ENCODE measurements around the gene MED13L. TPM values are rescaled to one million over a fixed set of nuclear protein-coding genes. Genes with fewer than 3 reads are reported as not detected.

The MED13L gene
- total RNA-seq, 2 experiments from 2014 or later = 39.5 to 41.8 TPM

DNA sequence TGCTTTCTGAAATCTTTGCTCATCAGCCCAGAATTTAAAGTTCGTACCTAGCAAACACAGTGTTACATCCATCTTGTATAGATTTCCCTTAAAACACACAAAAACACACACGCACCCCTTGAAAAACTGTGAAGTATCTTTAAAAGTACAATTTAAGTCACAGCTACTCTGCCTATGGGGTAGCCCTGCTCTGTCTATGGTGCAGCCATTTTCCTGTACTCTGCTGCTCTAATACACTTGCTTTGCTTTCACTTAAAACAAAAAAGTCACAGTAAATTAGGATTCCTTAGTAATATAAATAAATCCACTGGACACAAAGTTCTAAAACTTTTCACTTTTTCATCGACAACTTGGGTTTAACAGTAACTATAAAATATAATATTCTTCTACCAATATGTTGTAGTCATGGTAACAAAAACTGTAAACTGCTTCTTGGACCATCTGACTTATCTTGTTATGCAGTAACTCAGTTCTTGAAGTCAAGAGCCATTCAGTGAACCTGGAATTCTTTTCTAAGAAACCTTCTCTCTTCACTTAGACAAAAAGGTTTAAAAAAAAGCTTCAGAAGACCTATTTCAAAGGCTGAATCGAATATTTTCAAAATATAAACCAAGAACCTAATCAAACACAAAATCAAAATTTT, 63.5 kb downstream of the MED13L start:
- intact Hi-C loops (cut with micrococcal nuclease) = no loop called here
- Mint-ChIP-seq H3K4me3 (no peak overlapping the region), H3K9me3 (no peaks in the 10 kb centered on the region), H3K36me3 (ENCODE audit: low read depth) (no peaks in the 10 kb centered on the region), H3K27me3 (no peaks in the 10 kb centered on the region), H3K27ac (no peak overlapping the region), H3K4me1 (ENCODE audit: low read depth) (peaks cover 78% of the 10 kb centered on the region)
- ChIA-PET POLR2A (no interaction called here), CTCF (interaction anchor here (1.0 to 1.1 kb wide), 2 partner anchors 22 to 386 kb away, joined by 4 read pairs; no protein-coding TSS in a partner anchor)
- no peak for TF ChIP-seq CTCF (IDR thresholded peaks at IDR 0.05)
- ATAC-seq (no peak), DNase-seq (no peak)

- Mint-ChIP-seq H3K9me3 (no peaks in the 10 kb centered on the region), H3K4me1 (ENCODE audit: low read depth) (peaks cover 79% of the 10 kb centered on the region), H3K4me3 (no peak overlapping the region), H3K27ac (no peak overlapping the region), H3K36me3 (ENCODE audit: low read depth) (no peaks in the 10 kb centered on the region), H3K27me3 (no peaks in the 10 kb centered on the region)
- intact Hi-C loops (cut with micrococcal nuclease) = no loop called here
- ChIA-PET CTCF (interaction anchor here (1.0 kb wide), 1 partner anchor 23 kb away, joined by 4 read pairs; no protein-coding TSS in a partner anchor), POLR2A (no interaction called here)
- TF ChIP-seq CTCF (IDR thresholded peaks at IDR 0.05) = no peak
- DNase-seq (no peak), ATAC-seq (no peak)
Observed at GRCh38 chr12:116213014-116213413, 64.5 kb downstream of the MED13L start.

DNA sequence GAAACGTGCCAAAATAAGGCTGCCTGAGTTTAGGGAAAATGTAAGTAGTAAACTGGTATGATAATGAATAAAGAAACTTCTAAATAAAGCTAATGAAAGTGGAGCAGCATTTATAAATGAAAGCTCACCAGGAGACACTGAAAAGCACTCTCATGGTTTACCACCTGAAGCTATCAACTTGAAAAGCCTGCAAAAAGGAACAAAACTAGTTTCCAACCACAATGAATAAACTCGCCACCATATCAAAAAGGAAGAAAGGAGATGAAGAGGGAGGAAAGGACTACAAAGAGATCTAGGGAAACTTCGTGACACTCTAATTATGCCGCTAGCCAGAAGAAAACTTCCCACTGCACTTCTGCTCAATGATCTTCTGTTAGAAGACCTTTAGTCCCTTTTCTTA, 66.7 kb downstream of the MED13L start:
- peak overlapping the region; percentile 25 for H3K4me3 Mint-ChIP-seq
- ATAC-seq = peak; percentile 34

GRCh38 chr12:116210131-116210530, 67.4 kb downstream of the MED13L start:
- POLR2A ChIA-PET = interaction anchor here (0.7 to 2.1 kb wide), 2 partner anchors 9 to 15 kb away, joined by 3 to 4 read pairs; no protein-coding TSS in a partner anchor
- Mint-ChIP-seq H3K36me3 (ENCODE audit: low read depth) (no peaks in the 10 kb centered on the region), H3K9me3 (no peaks in the 10 kb centered on the region), H3K27me3 (no peaks in the 10 kb centered on the region), H3K4me1 (ENCODE audit: low read depth) (peaks cover 65% of the 10 kb centered on the region), H3K4me3 (no peak overlapping the region), H3K27ac (no peak overlapping the region)
- ATAC-seq (no peak), DNase-seq (no peak)
- CTCF ChIA-PET = interaction anchor here (0.8 to 1.2 kb wide), 2 partner anchors 10 to 23 kb away, joined by 3 read pairs; no protein-coding TSS in a partner anchor
- TF ChIP-seq CTCF (IDR thresholded peaks at IDR 0.05) = no peak
- intact Hi-C loops (cut with micrococcal nuclease) = no loop called here

More for the DNA sequence above, 66.7 kb downstream of the MED13L start:
- no peaks in the 10 kb centered on the region for H3K9me3 Mint-ChIP-seq
- no peak for TF ChIP-seq CTCF (IDR thresholded peaks at IDR 0.05)
- DNase-seq = no peak
- peaks cover 71% of the 10 kb centered on the region for H3K4me1 Mint-ChIP-seq (ENCODE audit: low read depth)
- intact Hi-C loops (cut with micrococcal nuclease) = no loop called here
- no peaks in the 10 kb centered on the region for H3K27me3 Mint-ChIP-seq
- POLR2A ChIA-PET = interaction anchor here (0.7 to 2.1 kb wide), 2 partner anchors 8 to 15 kb away, joined by 3 to 4 read pairs; no protein-coding TSS in a partner anchor
- CTCF ChIA-PET = interaction anchor here (0.8 to 1.2 kb wide), 2 partner anchors 9 to 24 kb away, joined by 3 read pairs; no protein-coding TSS in a partner anchor
- peak overlapping the region; percentile 55 for H3K27ac Mint-ChIP-seq
- H3K36me3 Mint-ChIP-seq (ENCODE audit: low read depth) = no peaks in the 10 kb centered on the region

DNA sequence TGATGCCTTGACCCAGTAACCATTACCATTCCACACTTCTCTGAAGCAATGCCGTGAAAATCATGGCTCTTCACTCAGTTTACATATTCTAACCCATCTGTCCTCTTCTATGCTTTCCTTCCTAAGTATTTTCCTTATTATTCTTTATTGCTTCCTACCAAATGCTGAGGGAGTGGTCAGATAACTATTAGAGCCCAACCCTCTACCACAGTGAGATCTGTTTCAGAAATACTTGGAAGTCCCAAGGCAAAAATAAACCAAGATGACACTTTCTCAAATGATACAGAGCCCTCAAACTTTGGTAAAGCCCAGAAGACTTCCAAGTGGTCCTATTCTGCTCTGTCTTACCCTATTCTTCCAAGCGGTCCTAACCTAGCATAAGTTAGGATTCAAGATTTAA, 68.0 kb downstream of the MED13L start:
- H3K36me3 Mint-ChIP-seq (ENCODE audit: low read depth) = peaks cover 3% of the 10 kb centered on the region
- no peaks in the 10 kb centered on the region for H3K27me3 Mint-ChIP-seq
- no peak overlapping the region for H3K4me3 Mint-ChIP-seq
- POLR2A ChIA-PET = no interaction called here
- no peak for DNase-seq
- H3K9me3 Mint-ChIP-seq = no peaks in the 10 kb centered on the region
- intact Hi-C loops (cut with micrococcal nuclease) = no loop called here
- H3K27ac Mint-ChIP-seq = no peak overlapping the region
- peaks cover 63% of the 10 kb centered on the region for H3K4me1 Mint-ChIP-seq (ENCODE audit: low read depth)
- CTCF ChIA-PET = no interaction called here
- TF ChIP-seq CTCF (IDR thresholded peaks at IDR 0.05) = no peak
- no peak for ATAC-seq

All from activated CD8-positive, alpha-beta T cell treated with anti-CD3 and anti-CD28 coated beads for 36 hours (primary cell).